ENCODE data around the gene MIPOL1. TPM values are rescaled to one million over a fixed set of nuclear protein-coding genes. Genes with fewer than 3 reads are reported as not detected.
"Not testable (repeated sequence)": the region's sequence is repeated elsewhere in the genome, so short reads cannot be mapped to it uniquely, and the experiment has no call there.

Gene MIPOL1
- total and polyA plus RNA-seq, 12 donors: 1.1 to 9.2 (median 5.4) TPM

GRCh38 chr14:37185670-37186069 is 12.1 kb upstream of the MIPOL1 start:
- no peak for DNase-seq
- H3K4me3 ChIP-seq: no peak overlapping the region
- intact Hi-C loops (cut with DNase I): no loop called here
- H3K36me3 ChIP-seq: no peaks in the 10 kb centered on the region
- no peak overlapping the region for H3K27ac ChIP-seq
- H3K4me1 ChIP-seq: no peaks in the 10 kb centered on the region
- ATAC-seq: no peak
- peaks cover 0 to 9% (median 0%) of the 10 kb centered on the region in 7 donors for H3K27me3 ChIP-seq
- H3K9me3 ChIP-seq: peaks cover 0 to 11% (median 0%) of the 10 kb centered on the region in 11 donors
- no peak for TF ChIP-seq CTCF (IDR thresholded peaks at IDR 0.05)

GRCh38 chr14:37186865-37187264 is 10.9 kb upstream of the MIPOL1 start:
- peaks cover 0 to 9% (median 0%) of the 10 kb centered on the region in 7 donors for H3K27me3 ChIP-seq
- no peak for ATAC-seq
- H3K9me3 ChIP-seq: peaks cover 0 to 11% (median 0%) of the 10 kb centered on the region in 11 donors
- no peaks in the 10 kb centered on the region for H3K4me1 ChIP-seq
- no peak for TF ChIP-seq CTCF (IDR thresholded peaks at IDR 0.05)
- no peak for DNase-seq
- 86 to 90% methylated on average over 1 of the region's 1 CpG for WGBS, 2 donors
- H3K27ac ChIP-seq: no peak overlapping the region
- no peaks in the 10 kb centered on the region for H3K36me3 ChIP-seq
- H3K4me3 ChIP-seq: no peak overlapping the region
- intact Hi-C loops (cut with DNase I): no loop called here

- TF ChIP-seq CTCF (IDR thresholded peaks at IDR 0.05): no peak
These were observed 10.4 kb upstream of the MIPOL1 start for GRCh38 chr14:37187294-37187693.

GRCh38 chr14:37187840-37188577 is 9.7 kb upstream of the MIPOL1 start:
- intact Hi-C loops (cut with DNase I); H3K4me3 ChIP-seq; H3K4me1 ChIP-seq; H3K36me3 ChIP-seq; DNase-seq; ATAC-seq; H3K27me3 ChIP-seq; H3K27ac ChIP-seq: not testable (repeated sequence)
- whole genome bisulfite sequencing, 2 donors: 63 to 70% methylated on average over 9 of the region's 9 CpGs
- peaks cover 0 to 11% (median 0%) of the 10 kb centered on the region in 11 donors for H3K9me3 ChIP-seq

More at GRCh38 chr14:37187294-37187693, 10.4 kb upstream of the MIPOL1 start:
- no peak for ATAC-seq
- no peaks in the 10 kb centered on the region for H3K36me3 ChIP-seq
- no peak overlapping the region for H3K27ac ChIP-seq
- peaks cover 0 to 9% (median 0%) of the 10 kb centered on the region in 7 donors for H3K27me3 ChIP-seq
- intact Hi-C loops (cut with DNase I): no loop called here
- DNase-seq: no peak
- H3K4me3 ChIP-seq: no peak overlapping the region
- no peaks in the 10 kb centered on the region for H3K4me1 ChIP-seq
- 65 to 68% methylated on average over 3 of the region's 3 CpGs for WGBS, 2 donors
- peaks cover 0 to 11% (median 0%) of the 10 kb centered on the region in 11 donors for H3K9me3 ChIP-seq

GRCh38 chr14:37189733-37190132 is 8.0 kb upstream of the MIPOL1 start:
- intact Hi-C loops (cut with DNase I); H3K4me3 ChIP-seq; H3K27me3 ChIP-seq; ATAC-seq; DNase-seq; H3K27ac ChIP-seq; H3K4me1 ChIP-seq; H3K36me3 ChIP-seq: not testable (repeated sequence)
- H3K9me3 ChIP-seq: peaks cover 0 to 11% (median 0%) of the 10 kb centered on the region in 11 donors
- 93 to 96% methylated on average over 2 of the region's 2 CpGs for WGBS, 2 donors
